Measurements from ENCODE around the gene ATF7.
"Not testable (repeated sequence)": the region's sequence is repeated elsewhere in the genome, so short reads cannot be mapped to it uniquely, and the experiment has no call there.

ATF7 gene

DNA sequence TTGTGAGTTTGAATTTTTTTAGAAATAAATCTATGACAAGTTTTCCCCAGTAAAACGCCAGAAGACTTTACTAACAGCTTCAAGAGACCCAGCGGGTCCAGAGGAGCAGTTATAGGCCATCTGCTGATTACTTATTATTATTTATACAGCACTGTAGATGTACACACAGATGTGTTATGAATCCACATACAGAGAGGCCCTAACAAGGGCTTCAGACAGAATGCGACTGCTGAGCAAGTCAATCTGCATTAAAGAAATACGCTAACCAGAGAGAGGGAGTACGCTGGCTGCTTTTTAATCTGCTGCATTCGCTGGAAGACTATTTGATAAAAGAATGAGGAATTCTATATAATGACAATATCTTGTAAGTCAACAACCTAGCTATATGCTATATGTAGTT lies 32.5 kb downstream of the ATF7 start:
- DNase-seq, result no peak

DNA sequence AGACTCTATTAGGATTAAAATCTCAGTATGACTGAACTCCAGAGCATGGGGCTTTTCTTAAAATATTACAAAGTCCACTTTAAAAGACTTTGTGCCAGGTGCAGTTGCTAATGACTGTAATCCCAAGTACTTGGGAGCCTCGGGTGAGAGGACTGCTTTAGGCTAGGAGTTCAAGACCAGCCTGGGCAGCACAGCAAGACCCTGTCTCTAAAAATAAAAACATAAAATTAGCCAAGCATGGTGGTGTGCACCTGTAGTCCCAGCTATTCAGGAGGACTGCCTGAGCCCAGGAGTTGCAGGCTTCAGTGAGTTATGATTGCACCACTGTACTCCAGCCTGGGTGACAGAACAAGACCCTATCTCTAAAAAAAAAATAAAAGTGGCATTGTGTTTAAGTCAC lies 33.2 kb downstream of the ATF7 start:
- no peak for DNase-seq

DNA sequence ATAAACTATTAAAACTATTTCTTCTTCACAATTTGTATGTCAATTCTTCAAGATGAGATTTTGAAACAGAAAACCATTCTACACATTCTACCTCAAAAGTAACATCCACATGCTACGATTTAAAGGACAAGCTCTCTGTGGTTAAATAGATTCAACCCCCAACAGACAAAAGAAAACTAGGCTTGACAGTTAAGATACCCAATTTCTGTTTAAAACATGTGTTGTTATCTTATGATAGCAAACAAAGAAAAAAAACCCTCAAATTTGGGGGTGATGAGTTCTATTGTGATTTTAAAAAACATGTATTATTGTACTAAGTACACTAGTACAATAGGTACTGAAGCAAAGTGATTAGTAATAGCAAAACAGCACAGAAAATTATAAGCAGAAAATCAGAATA lies 33.8 kb downstream of the ATF7 start:
- no peak for DNase-seq

DNA sequence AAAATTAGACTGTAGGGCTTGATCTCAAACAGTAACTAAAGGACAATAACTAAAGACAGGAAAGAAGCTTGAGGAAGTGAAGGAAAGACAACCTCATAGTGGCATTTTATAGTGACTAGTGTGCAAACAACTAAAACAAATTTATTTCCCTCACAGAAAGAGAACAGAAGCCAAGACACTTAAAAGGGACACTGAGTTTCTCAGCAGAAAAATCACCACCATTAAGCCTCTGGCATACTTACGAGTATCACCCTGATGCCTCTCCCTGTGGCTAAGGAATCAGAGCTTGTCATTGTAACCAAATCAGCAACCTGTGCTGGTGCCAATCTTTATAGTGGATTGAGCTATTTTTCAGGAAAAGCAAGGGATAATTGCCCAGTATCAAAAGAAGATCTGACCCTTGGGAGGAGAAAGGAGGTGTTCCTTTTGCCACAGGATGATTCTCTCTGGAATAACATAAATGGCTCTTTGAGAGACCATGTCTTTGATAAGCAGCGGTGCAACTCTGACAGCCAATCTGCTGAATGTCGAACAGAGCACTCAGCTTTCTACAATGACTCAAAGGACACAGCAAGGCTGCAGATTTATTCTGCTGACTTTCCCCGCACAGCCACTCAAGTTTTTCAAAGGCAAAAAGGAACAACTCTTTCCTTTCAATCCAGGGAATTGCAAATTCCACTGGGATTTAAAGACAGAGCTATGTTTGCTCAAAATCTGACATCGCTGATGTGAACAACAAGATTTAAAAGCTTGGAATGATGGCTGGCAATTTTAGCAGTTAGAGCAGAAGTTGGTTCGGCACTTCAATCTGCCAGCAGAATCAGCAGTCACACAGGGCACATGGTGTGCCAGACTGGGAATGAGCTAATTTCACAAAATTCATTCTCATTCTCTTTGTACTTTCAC lies 34.6 kb downstream of the ATF7 start:
- DNase-seq, result no peak

DNA sequence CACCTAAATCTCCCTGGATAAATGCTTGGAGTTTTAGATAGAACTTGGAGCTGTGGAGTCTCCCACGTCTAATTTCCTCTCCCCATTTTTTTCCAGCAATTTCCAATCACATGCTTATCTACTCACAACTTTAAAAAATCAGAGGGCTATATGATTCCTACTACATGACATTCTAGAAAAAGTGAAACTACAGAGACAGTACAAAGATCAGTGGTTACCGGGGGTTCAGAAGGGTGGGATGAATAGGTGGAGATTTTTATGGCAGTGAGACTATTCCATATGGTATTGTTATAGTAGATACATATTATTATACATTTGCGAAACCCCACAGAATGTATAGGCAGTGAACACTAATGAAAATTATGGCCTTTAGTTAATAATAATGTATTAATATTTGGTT lies 35.5 kb downstream of the ATF7 start:
- no peak for DNase-seq

DNA sequence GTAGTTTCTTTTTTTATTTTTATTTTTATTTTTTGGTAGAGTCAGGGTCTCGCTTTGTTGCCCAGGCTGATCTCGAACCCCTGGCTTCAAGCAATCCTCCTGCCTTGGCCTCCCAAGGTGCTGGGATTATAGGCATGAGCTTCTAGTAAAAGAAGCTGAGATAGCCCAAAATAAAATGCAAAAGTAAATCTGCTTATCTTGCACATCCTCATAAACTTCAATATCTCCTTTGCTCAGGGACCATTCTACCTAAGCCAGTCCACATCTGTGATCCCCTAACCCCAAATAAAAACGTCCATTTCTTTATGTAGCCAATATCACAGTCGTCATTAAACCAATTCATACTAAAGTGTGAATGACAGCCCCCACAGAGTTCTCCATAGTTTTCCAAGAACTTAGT lies 36.3 kb downstream of the ATF7 start:
- no peak for DNase-seq

DNA sequence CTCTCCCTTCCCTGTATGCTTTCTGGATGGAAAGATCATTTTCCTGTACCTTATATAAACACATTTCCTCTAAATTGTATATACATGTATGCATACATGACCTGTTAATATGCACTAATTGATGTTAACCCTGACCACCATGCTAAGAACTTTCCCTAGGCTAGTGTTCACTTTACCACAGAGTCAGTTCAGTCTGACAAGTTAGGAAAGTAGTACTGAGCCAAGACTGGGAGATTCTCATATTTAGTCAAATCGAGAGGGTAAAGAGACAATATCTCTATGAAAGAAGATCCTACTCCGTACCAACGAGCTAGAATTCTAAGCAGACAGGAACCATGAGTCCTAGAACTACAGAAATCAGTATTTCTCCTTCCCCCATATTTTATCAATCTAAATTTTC lies 36.8 kb downstream of the ATF7 start:
- DNase-seq, result no peak

DNA sequence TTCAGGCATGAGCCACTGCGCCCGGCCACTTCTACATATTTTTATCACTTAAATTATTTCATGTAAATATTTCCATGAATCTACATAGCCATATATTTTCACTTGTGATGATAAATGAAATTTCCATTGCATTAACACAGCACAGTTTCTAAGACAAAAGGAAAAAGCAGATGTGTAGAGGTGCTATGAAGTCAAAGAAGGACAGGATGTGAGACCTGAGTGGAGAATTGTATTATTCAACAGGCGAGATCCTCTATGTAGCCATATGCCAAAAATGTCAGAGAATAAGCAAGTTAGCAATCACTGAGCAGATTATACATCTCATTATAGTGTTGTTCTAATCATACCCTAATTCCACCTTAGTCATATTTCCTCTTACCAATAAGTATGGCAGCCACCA lies 38.1 kb downstream of the ATF7 start:
- DNase-seq, result no peak

DNA sequence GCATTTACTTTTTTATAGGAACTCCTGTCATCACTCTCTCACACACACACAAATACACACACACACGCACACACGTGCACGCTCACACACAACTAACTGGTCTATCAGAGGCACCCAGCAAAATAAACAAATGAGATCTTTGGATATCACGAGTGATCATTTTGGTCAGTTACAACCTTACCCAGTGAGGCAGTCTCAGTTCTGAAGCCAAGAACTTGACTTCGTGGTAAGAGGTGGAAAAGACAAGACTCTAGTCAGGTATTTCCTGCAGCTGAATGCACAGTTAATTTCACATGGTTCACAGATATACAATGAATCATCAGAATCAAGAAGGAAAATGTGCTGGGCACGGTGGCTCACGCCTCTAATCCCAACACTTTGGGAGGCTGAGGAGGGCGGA lies 39.4 kb downstream of the ATF7 start:
- no peak for DNase-seq

DNA sequence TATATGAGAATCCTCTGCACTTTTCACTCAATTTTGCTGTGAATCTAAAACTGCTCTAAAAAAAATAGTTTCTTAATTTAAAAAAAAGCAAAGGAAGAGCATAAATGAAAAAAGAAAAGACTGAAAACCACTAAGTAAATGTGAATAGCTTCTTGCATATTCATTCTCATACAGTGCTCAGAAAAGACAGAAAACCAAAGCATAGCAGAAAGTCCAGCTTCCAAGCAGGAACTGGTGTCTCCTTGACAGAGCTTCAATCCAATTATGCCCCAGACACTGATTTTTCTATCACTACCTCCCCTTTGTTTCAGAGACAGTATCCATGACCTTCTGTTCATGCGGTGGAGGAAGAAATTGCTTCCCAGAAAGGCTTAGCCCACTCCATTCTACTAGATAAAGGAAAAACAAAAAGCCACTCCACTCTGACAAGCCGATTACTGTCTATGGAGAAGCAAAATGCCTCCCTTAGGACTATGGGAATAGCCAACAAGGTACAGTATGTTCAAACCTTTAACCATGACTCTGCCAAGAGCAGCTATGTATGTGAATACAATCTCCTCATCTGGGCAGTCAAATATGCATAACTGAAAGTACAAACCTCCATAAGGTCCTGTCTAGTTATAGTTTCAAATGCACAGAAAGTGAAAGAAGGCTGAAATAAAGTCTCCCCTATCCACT lies 40.6 kb downstream of the ATF7 start:
- no peak for DNase-seq

DNA sequence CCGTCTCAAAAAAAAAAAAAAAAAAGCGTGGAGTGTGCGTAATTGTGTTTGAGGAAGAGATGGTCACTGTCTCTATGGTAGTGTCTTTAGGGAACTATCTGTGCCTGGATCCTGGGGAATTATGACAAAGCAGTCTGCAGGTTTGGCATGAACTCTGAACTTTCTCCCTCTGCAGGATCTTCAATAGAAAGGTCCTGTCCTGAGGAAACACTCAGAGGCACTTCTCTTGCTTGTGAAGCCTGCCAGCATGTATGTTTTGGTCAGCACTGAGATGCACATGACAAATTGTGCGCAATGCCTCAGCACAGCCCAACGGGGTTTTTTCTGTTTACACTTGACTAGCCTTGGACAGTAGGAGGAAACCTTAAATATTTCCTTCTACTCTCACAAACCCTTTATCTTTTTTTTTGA lies 46.6 kb downstream of the ATF7 start:
- no peak for DNase-seq

DNA sequence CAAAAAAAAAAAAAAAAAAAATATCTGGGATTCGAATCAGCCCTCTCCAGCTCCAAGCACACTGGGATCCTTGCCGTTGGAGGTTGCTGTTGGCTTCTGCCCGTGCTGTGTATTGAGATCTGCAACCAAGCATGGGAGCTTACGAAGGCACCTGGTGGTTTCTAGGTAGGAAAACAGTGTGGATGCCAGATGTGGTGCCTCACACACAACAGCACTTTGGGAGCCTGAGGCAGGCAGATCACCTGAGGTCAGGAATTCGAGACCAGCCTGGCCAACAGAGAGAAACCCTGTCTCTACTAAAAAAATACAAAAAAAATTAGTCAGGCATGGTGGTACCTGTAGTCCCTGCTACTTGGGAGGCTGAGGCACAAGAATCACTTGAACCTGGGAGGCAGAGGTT lies 47.4 kb downstream of the ATF7 start:
- no peak for DNase-seq

DNA sequence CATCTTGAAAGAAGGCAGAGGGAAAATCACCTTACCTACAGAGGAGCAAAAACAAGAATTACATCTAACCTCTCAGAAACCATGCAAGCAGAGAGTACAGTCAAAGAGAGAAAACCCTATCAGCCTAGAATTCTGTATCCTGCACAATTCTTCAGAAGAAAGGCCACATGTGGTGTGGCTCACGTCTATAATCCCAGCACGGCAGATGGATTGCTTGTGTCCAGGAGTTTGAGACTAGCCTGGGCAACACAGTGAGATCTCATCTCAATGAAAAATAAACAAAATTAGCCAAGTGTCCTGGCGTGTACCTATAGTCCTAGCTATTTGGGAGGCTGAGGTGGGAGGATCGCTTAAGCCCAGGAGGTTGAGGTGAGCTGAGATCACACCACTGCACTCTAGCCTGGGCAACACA lies 48.2 kb downstream of the ATF7 start:
- no peak for DNase-seq

DNA sequence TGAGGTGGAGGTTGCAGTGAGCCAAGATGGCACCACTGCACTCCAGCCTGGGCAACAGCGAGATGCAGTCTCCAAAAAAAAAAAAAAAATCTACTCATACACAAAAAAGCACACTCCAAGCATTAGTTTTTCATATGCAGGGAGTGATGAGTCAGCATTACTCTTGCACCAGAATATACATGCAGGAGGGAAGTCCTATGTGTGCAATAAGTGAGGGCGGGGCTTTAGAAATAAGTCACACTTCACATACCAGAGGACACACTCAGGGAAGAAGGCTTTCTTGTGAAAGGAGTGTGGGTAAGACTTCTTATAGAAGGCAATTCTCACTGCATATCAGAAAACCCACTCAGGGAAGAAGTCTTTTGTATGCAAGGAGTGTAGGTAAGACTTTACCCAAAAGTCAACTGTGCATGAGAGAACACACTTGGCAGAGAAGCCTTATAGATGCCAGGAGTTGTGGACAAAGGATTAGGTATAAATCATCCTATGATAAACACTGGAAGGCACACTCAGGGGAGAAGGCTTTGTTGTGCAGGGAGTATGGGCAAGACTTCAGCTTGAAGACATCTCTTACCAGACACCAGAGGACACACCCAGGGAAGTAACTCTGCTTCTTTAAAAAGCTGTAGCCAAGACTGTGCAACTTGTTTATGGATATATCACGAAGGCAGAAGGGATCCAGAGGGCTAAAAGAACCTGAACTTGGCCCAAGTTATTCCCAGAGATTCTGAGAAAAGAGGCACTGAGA lies 50.5 kb downstream of the ATF7 start:
- DNase-seq, result no peak

DNA sequence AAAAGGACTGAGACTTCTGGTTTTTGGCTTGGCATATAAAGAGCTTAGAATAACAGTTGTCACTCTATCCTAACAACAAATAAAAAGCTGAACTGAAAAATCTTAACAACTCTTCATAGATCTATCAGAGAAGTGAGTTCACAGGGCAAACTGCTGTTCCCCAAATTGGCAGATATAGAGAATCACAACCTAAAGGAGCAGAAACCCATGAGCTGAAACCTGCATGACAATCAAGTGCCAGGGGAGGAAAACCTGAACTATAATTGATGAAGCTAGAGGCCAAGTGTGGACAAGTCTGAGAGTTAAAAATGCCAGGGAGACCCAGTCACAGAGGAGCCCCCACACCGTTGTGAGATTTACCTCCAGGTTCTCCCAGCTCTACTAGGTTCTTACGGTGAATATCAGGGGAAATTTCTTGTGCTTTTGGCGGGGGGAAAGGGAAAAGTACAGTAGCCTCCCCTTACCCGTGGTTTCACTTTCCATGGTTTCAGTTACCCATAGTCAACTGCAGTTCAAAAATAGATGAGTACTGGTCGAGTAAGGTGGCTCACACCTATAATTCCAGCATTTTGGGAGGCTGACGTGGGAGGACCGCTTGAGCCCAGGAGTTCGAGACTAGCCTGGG lies 53.9 kb downstream of the ATF7 start:
- DNase-seq, result no peak

DNA sequence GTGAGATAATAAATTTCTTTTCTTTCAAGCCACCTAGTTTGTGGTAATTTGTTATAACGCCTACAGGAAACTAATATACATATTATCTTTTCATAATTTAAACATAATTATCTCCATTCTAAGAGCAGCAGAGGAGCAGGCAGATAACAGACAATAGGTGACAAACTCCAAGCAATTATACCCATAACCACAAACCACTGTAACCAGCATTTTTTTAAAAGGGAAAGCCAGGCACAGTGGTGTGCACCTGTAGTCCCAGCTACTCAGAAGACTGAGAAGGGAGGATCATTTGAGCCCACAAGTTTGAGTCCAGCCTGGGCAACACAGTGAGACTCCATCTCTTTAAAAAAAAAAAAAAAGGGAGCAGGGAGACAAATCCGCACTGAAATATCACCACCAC lies 54.9 kb downstream of the ATF7 start:
- DNase-seq, result no peak

DNA sequence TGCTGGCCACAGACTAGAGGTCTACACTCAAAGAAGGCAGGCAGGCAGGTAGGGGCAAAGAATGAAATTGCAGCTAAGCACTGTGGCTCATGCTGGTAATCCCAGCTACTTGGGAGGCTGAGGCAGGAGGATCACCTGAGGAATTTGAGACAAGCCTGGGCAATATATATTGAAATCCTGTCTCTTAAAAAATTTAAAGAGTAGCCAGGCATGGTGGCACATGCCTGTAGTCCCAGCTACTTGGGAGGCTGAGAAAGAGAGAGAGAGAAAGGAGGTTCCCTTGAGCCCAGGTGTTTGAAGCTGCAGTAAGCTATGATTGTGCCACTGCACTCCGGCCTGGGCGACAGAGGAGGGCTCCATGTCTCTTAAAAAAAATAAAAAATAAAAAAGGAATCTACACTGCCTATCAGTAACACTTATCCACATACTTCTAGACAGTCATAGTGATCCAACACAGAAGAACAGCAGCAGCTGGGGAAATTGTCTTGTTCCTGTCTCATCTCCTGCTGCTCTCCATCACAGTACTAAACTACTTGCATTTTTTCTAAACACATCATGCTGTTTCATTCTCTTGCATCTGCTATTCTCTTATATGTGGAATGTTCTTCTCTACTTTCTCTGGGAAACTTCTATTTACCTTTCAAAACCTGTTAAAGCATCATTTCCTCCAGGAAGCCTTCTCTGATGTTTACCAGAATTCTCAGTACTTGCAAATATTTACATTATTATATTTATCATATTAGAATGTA lies 57.2 kb downstream of the ATF7 start:
- no peak for DNase-seq

DNA sequence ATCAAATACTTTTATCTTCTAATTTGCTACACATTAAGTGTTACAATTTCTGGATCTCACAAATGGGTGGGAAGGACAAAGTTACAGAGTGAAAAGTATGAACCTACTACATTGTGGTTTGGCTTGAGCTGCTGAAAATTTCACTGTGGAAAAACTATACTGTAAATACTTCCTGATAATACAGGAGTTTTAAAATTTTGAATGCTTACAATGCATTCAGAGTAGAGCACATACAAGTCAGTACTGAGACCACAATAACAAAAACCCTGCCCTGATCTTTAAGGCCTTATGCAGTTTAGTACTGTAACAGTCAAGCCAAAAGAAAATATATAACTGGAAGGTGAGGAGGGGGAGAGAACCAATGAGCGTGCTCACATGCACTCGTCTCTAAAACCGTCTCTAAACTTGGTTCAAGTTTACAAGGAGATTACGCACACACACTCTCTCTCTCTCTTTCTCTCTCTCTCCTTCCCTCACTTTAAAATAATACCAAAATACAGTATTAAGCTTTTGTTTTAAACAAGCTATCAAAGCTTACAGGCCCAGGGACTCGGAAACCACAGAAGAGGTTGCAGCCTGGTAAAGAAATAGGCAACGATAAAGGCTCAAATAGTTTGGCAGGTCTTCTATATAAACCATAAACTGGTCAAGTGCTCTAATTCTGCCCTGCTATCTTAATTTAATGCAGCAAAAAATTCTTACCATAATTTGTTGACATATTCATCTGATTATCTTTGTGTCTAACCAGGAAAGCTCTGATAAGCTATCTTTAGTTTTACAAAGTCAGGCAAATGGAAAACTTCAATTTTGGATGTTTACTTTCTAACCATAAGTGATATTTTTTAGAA lies 58.0 kb downstream of the ATF7 start:
- no peak for DNase-seq

DNA sequence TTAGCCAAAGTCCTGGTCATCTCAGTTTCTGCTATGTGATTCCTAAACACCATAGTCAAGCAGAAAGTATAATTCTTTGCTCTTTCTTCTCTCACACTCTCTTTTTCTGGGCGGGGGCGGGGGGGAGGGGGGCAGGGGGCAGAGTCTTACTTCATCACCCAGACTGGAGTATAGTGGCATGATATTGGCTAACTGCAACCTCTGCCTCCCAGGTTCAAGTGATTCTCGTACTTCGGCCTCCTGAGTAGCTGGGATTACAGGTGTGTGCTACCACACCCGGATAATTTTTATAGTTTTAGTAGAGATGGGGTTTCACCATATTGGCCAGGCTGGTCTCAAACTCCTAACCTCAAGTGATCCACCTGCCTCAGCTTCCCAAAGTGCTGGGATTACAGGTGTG lies 60.8 kb downstream of the ATF7 start:
- not testable (repeated sequence) for DNase-seq

DNA sequence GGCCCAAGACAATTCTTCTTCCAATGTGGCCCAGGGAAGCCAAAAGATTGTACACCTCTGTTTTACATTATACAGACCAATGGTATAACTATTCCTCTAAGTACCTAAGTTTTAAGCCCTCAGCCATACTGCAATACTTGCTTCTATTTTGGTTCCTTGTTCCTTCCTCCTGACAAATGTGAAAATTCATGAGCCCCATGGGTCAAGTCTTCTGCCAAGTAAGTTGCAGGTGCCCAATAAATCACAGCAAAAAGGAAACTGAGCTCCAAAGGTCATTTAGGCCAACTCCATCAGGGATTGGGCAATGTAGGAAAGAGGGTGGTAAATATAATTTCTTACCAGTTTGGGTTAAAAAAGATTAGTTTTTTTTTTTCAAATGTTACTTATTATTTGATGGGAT lies 61.2 kb downstream of the ATF7 start:
- no peak for DNase-seq

DNA sequence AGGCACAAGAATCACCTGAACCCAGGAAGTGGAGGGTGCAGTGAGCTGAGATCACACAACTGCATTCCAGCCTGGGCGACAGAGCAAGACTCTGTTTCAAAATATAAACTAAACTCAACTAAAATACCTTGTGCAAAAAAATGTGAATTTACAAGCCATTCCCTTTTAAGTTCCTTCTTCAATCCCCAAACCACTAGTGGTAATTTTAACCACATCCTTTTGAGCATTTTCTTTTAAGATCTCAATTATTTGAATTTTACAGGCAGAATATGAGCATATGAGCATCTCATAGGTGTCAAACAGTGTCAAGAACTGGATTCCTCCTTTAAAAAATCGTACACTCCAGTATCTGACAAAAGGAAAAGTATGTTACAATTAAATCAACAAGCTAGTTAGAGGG lies 61.9 kb downstream of the ATF7 start:
- no peak for DNase-seq
